GM13976 (cell line): ENCODE measurements around the gene GJA3.
"Not testable (repeated sequence)": the region's sequence is repeated elsewhere in the genome, so short reads cannot be mapped to it uniquely, and the experiment has no call there.

Experiments
- DNase-seq: peaks from one replicate; pipeline ENCODE4 v3.0.0; 2012; ENCODE audit warnings: low spot score
- CTCF ChIP-seq: IDR thresholded peaks from 2 replicates; pipeline ENCODE4 v1.5.1; 2012; ENCODE audit warnings: borderline replicate concordance, mild to moderate bottlenecking; ENCODE audit not compliant: insufficient read depth; ENCODE audit errors: extremely low read depth, missing control alignments, control extremely low read depth
- in situ Hi-C: fragments of 300-500 bp; cut with MboI; formaldehyde crosslinking; loops from one replicate; pipeline ENCODE4 v1.12.0; 2022; ENCODE audit warnings: low sequenced_read_pairs, mixed read lengths, inconsistent platforms; ENCODE audit not compliant: unreplicated experiment

Gene GJA3

GRCh38 chr13:20156702-20157101 lies 4.2 kb downstream of the GJA3 start:
- in situ Hi-C loops, result loop anchor here (25.0 kb wide), 2 partner anchors 169 to 419 kb away; no protein-coding TSS in a partner anchor
- TF ChIP-seq CTCF, result no peak
- no peak for DNase-seq

DNA sequence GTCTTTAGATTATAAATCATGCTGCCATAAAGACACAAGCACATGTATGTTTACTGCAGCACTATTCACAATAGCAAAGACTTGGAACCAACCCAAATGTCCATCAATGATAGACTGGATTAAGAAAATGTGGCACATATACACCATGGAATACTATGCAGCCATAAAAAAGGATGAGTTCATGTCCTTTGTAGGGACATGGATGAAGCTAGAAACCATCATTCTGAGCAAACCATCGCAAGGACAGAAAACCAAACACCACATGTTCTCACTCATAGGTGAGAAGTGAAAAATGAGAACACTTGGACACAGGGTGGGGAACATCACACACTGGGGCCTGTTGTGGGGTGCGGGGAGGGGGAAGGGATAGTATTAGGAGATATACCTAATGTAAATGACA lies 7.6 kb downstream of the GJA3 start:
- not testable (repeated sequence) for DNase-seq
- in situ Hi-C loops, result loop anchor here (25.0 kb wide), 2 partner anchors 166 to 416 kb away; no protein-coding TSS in a partner anchor

- in situ Hi-C loops, result loop anchor here (25.0 kb wide), 2 partner anchors 164 to 414 kb away; no protein-coding TSS in a partner anchor
- no peak for TF ChIP-seq CTCF
- DNase-seq, result no peak
Measured at GRCh38 chr13:20151612-20152011, 9.2 kb downstream of the GJA3 start.

DNA sequence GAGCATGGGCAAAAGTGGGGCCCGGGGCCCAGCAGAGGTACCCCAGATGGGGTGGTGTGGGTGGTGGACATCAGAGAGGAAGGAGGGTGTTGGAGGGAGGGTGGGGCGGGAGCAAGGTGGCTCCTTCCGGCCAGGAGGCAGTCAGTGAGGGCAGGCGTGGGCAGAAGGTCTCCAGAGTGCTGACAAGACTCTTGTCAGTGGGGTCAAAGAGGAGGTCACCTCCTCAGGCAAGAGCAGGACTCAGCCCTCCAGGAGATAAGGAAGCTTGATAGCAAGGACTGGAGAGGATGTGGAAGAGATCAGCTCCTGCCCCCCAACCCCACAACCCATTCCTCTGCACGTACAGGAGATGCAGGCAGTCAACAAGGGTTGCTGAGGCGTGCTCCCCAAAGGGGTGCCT lies 9.8 kb downstream of the GJA3 start:
- in situ Hi-C loops, result loop anchor here (25.0 kb wide), 2 partner anchors 164 to 414 kb away; no protein-coding TSS in a partner anchor
- no peak for TF ChIP-seq CTCF
- DNase-seq, result no peak

- no peak for TF ChIP-seq CTCF
- in situ Hi-C loops, result loop anchor here (25.0 kb wide), 2 partner anchors 163 to 413 kb away; no protein-coding TSS in a partner anchor
- DNase-seq, result no peak
Measured at GRCh38 chr13:20150561-20150960, 10.3 kb downstream of the GJA3 start.

DNA sequence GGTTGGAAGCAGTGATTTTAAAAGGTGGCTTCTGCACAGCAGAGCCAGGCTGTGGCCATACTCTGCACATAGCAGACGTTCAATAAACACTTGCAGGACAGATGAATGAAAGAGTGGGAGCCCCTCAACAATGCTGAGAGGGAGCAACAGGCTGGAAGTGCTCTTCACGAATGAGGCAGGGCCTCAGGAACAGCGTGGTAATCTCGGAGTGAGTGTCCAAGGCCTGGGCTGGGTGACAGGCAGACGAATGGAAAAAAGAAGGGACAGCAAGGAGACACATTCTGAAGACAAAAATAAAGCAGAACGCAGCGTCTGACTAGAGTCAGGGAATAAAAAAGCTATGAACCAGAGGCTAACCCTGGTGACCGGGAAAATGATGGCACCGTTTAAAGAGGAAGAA lies 11.1 kb downstream of the GJA3 start:
- in situ Hi-C loops, result loop anchor here (25.0 kb wide), 2 partner anchors 162 to 412 kb away; no protein-coding TSS in a partner anchor
- no peak for DNase-seq
- TF ChIP-seq CTCF, result no peak

DNA sequence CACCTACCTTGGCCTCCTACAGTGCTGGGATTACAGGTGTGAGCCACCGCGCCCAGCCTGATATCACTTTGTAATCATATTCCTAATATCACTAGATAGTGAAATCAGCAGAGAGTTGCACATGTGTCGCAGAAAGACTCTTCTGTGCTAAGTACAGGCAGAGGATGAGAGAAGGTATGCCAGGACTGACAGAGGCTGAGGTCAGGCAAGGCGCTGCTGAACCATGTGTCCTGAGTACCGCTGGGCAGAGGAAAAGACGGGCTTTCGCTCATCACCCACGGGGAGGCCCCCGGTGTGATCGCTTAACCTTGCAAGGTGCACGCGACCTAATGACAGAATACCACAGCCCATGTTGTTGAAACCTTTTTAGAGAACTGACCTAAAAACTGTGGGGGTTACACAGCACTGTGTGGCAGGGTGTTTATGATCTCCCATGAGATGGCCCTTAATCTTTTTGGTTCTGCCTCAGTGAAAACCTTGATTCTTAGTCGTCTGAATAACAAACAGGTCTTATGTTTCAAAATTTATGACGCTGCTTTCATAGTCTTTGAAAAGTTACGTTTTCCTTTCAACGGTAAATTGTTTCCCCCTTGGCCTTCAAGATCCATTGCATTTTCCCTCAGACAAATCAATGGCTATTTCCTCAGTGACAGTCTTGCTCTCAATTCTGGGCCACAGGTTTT lies 12.2 kb downstream of the GJA3 start:
- TF ChIP-seq CTCF, result no peak
- DNase-seq, result no peak
- in situ Hi-C loops, result no loop called here
